NCI-H69 (cell line): Measurements from ENCODE around the gene DOCK3.

Experiments
- DNase-seq: peaks from one replicate; lab custom pipeline; 2025; lab: John Stamatoyannopoulos, UW

The DOCK3 gene

DNA sequence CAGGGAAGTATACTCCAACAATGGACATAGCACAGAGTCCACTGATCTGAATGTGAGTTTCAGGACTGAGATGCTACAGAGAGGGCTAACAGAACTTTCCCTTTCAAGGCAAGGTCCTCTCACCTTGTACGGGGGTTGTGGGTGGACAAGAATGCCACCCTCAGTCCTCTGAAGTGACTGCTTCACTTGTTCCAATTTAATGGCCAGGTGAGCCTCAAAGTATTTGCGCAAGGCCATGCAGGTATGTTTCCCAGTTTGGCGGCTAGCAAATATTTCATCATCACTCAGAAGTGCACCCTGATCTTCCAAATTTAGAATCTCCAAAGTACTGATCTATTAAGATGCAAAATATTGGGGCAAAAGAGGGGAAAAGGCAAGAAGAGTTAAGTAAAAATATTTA lies 754.4 kb downstream of the DOCK3 start:
- no peak for DNase-seq
